Dedifferentiated amniotic fluid mesenchymal stem cell (primary cell): Measurements from ENCODE around the gene MYLK2.
"Not testable (repeated sequence)": the region's sequence is repeated elsewhere in the genome, so short reads cannot be mapped to it uniquely, and the experiment has no call there.

ENCODE experiments used
- DNase-seq: peaks from one replicate; pipeline ENCODE4 v3.0.0-alpha.2; 2016; ENCODE audit errors: extremely low spot score

The MYLK2 gene

DNA sequence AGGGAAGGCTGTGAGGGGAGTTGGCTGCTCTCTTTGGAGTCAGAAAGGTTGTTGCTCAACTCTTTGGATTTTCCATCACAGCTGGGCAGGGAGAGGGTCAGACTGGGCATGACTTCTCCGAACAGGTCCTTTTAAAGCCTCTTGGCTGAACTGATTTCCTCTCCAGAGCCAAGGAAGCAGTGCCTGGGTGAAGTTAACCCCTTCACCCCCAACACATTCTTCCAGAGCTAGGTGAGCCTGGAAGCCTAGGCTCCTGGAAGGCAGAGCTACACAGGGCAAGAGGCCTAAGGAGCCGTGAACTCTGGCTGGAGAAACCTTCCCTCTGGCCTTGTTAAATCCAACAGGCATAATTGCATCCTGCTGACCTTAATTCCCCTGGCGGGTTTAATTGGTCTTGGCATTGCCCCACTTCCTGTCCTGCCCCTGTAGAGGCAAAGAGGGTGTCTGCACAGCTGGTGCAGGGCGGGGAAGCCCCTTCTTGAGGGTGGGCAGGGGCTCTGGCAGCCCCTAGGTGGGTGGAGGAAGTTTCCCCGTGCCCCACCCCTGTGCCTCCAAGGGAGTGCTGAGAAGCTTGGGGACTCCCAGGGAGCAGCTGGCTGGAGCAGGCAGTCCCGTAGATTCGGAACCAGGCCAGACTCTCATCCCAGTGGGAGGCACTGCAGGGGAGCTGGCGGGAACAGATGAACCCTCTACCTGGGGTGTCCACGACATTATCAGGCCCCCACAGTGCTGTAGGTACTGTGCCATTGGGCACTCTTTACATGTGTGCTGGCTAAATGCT lies 3.6 kb upstream of the MYLK2 start:
- DNase-seq: no peak

DNA sequence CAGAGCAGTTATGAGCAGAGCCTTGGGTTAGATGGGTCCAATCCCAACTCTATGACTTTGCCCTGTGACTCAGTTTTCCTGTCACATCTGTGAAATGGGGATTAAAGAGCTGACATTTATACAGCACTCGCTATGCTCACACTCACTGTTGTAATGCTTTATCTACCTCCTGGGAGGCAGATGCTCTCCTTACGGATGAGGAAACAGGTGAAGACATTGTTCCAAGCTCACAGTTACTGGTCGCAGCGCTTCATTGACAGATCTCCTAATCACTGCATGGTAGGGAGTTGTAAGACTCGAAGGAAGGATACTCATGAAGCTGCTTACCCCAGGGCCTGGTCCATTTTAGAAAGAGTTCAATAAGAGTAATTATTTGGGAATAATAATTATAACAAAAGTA lies 2.9 kb upstream of the MYLK2 start:
- no peak for DNase-seq

DNA sequence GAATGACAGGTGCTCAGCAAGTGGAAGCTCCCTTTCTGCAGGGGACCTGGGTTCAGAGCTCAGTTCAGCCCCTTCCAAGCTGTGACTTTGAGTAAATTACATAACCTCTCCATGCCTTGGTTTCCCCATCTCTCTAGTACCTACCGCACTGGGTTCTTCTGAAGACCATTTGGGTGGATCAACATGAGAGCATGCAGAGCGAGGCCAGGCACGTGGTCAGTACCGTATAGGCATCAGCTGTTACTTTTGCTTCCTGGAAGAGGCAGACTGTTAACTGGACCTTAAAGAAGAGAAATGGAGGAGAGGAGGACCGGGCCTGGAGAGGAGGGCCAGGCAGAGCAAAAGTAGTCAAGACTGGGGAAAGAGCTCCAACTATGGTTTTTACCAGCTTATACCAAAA lies 1.7 kb upstream of the MYLK2 start:
- no peak for DNase-seq

DNA sequence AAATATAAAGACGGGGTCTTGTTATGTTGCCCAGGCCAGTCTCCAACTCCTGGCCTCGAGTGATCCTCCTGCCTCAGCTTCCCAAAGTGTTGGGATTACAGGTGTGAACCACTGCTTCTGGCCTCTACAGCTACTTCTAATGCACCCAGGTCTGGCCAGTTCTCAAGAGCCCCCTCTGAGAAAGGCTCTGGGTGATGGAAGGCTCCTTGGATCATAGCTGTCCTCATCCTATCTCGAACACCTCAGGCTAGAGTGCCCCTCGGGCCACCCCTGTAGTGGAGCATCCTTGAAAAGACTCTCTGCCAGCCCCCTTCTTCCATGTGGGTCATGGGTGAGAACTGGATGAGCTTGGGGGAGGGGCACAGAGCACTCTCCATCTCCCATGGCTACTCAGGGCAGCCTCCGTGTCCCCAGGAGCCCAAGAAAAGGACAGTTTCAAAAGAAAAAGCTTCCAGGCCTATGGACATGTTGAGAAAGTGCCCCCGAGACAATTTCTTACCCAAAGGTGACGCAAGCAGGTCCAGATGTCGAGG lies 714 bp upstream of the MYLK2 start:
- DNase-seq: no peak

DNA sequence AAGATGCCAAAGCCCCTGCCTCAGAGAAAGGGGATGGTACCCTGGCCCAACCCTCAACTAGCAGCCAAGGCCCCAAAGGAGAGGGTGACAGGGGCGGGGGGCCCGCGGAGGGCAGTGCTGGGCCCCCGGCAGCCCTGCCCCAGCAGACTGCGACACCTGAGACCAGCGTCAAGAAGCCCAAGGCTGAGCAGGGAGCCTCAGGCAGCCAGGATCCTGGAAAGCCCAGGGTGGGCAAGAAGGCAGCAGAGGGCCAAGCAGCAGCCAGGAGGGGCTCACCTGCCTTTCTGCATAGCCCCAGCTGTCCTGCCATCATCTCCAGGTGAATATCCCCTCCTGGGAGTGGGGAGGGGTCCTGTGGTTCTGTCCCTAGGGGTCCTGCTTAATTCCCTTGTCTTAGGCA lies 1.1 kb downstream of the MYLK2 start:
- DNase-seq: no peak

DNA sequence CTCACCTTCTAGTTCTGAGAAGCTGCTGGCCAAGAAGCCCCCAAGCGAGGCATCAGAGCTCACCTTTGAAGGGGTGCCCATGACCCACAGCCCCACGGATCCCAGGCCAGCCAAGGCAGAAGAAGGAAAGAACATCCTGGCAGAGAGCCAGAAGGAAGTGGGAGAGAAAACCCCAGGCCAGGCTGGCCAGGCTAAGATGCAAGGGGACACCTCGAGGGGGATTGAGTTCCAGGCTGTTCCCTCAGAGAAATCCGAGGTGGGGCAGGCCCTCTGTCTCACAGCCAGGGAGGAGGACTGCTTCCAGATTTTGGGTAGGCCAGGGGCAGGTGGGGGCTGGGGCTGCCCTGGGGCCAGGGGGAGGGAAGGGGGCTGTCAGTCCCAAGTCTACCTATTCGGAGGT lies 2.3 kb downstream of the MYLK2 start:
- DNase-seq: no peak

DNA sequence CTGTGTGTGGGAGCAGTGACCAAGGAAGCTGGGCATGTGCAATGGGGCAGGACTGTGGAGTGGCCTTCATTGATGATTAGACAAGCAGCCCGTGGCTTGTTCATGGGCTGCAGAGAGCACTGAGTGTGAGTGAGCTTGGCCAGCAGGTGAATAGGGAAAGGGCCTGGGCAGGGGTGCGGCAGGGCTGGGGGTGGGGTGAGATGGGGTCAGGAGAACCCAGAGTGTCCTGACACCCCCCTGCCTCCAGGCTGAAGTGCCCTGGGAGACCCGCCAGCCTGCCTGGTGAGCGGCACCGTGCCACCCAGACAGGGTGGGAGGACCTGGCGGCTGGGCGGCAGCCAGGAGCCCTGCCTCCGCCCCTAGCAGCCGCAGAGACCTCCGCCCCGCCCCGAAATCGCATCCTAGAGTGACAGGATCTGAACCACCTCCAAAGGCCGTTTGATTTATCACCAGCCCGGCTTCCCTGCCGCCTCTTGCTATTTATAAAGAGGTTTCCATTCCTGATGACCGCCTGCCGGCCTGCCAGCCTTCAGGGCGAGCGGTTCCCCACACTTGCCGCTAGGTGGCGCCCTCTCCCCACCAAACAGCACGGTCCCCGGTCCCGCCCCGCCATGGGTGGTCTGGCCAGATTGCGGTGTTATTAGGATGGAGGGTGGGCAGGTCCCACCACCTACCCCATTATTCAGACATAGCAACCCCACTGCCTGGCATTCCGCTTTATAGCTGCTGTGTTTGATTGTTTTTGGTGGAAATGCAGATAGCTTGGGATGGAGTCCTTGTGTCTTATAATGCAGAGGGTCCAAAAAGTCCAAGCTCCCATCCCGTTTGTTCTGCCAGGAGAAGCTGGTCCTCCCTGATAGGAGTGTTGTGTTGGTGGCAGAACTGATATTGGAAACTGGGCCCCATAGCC lies 3.5 kb downstream of the MYLK2 start:
- DNase-seq: no peak

DNA sequence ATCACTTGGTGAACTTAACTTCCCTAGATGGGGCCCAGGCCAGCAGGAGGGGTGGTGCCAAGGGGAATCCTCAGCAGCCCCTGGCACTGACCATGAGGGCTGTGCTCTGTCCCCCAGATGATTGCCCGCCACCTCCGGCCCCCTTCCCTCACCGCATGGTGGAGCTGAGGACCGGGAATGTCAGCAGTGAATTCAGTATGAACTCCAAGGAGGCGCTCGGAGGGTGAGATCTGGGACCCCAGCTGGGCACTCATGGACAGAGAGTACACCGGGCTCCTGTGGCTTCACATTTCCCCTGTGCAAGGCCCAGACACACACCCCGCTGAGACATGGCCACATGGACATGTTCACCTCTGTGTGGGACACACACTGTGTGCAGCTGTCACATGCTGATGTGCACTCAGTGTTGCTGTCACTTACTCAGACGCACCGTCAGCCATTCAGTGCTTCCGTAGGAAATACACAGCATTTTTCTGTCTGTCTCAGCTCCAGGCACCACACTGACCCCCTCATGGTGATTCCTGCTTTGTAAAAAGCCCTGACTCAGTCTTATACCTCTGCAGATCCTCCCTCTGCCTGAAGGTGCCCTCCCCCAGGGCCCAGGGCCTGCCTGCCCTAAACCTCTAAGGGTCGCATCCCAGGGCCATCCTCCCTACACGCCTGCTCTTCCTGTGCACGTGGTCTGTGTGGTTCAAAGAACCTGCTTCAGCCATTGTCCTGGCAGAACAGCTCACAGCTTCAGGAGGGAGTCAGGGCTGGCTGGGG lies 4.4 kb downstream of the MYLK2 start:
- no peak for DNase-seq

DNA sequence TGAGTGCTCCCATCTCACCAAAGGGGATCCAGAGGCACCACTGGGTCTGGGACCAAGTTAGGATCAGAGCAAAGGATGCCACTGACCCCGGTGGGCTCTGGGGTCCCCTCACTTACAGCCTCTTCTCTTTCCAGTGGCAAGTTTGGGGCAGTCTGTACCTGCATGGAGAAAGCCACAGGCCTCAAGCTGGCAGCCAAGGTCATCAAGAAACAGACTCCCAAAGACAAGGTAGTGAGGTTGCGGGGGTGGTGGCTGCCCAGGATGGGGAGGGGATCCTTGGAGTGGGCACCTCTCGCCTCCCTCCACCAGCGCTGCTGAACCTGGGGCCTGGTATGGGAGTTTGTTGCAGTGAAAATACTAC lies 4.9 kb downstream of the MYLK2 start:
- DNase-seq: no peak

DNA sequence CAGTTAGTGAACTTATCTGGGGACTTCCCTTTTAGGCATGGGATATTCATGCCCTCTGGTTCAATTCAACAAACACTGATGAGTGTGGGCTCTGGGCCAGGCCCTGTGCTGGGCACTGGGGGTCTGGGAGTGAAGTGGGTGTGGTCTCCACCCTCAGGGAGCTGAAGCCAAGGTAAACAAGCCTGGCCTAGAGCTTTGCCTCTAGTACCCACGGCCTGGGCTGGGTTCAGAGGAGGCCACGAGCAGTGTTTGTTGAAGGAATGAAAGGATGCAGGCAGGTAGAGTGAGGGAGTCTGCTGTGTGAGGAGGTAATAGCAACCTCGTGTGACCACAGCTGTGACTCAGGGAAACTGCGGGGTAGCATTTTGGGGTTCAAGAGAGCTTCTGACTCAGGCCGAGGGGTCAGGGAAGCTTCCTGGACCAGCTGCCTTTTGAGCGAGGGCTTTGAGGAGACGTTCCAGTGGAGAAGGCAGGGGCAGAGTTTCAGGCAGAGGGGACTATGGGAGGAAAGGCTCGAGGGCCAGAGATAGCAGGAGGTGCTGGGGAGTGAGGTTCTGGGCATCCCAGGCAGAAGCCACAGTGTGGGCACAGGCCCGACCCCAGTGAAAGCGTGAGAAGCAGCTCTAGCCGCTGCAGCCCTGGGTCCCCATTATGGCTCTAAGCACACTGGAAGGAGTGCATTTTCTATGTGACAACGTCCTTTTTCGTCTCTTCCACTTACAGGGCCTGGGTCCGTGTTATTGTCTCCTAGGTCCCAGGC lies 5.6 kb downstream of the MYLK2 start:
- no peak for DNase-seq

DNA sequence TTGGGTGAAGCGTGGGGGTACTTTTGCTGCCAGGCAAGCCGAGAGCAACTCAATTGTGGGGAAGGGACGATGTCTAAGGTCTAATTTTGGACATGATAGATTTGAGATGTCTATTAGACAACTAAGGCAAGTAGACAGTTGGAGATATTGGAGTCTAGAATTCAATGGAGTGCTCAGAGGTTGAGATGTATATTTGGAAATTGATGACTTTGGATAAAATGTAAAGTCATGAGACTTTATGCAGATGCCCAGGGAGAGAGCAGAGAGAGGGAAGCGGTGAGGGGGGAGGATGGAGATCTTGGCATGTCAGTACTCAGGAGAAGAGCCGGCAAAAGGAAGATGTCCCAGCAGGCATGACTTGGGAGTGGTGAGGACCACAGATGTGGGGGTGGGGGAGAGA lies 6.9 kb downstream of the MYLK2 start:
- no peak for DNase-seq

DNA sequence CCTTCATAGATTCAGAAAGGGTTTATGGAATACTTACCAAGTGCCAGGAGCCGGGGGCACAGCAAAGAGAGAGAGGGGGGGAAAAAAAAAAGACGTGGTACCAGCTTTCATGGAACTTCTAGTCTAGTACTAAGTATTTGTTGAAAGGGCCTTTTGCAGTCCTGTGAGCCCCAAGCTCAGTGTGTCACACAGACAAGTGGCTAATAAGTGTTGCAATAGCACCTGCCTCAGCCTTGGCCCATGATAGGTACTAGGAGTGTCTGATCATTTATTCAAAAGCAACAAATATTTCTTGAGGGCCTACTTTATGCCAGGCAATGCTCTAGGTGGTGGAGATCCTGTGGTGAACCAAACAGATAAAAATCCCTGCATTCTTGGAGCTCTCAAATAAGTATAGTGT lies 7.9 kb downstream of the MYLK2 start:
- no peak for DNase-seq

DNA sequence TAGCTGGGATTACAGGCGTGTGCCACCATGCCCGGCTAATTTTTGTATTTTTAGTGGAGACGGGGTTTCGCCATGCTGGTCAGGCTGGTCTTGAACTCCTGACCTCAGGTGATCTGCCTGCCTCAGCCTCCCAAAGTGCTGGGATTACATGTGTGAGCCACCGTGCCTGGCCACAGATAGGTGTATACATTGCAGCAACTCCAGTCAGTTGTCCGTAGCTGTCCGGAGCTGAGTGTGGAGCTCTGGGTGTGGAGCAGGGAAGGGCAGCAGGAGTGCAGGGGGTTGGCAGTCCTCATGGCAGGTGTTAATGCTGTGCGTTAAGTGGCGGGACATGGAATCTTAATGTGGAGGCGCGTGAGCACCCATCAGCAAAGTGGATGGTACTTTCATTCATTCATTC lies 8.9 kb downstream of the MYLK2 start:
- not testable (repeated sequence) for DNase-seq

DNA sequence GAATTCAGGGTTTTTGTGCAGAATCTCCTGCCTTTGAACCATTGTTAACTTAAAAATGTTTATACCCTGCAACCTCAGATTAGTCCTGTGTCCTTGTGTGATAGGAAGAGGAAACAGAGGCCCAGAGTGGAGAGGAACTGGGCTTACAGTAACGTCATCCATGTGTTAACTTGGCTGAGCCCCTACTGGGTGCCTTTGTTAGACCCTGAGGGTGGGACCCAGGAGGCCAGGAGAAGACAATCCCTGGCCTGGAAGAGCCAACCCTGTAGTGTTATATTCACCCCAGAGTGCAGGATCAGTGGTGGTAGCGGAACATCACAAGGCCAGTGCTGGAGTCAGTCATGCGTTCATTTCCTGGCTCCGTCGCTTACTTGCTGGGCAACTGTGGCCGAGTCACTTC lies 10.6 kb downstream of the MYLK2 start:
- DNase-seq: no peak

DNA sequence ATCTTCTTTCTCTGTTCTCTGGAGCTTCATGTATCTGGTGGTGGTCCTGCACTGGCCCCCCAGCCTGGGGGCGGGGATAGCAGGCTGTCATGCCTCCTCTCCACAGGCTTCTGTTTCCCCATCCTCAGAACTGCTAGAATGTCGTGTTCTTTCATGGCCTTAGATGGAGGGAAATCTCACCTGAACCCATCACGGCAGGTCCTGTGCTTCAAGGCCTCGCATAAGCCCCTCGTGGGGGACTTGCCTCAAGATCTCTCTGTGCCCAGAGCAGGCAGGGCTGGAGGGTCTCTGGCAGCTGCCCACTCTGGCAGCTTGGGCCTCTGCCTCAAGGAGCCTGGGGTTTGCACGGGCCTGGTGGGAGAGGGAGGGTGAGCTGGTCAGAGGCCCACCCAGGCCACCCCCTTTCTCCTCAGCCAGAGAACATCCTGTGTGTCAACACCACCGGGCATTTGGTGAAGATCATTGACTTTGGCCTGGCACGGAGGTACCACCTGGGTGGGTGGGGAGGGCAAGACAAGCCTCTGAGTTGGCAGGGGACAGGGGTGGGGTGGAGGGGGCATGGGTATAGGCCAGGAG lies 11.3 kb downstream of the MYLK2 start:
- no peak for DNase-seq

DNA sequence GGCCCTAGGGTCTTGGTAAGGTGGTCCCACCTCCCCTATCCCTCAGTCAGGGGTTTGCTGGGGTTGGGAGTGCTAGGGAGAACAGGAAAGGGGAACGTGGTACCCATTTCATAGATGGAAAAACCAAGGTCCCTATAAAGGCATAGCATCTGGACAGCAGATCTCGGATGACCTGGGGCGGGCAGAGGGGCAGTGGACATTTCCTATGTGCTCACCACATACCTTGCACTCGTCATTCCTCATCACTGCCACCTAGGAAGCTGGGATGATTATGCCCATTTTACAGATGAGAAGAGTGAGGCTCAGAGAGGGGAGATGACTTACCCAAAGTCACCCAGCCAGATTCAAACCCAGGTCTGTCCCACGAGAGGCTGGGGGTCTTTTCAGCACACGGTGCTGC lies 12.1 kb downstream of the MYLK2 start:
- no peak for DNase-seq

DNA sequence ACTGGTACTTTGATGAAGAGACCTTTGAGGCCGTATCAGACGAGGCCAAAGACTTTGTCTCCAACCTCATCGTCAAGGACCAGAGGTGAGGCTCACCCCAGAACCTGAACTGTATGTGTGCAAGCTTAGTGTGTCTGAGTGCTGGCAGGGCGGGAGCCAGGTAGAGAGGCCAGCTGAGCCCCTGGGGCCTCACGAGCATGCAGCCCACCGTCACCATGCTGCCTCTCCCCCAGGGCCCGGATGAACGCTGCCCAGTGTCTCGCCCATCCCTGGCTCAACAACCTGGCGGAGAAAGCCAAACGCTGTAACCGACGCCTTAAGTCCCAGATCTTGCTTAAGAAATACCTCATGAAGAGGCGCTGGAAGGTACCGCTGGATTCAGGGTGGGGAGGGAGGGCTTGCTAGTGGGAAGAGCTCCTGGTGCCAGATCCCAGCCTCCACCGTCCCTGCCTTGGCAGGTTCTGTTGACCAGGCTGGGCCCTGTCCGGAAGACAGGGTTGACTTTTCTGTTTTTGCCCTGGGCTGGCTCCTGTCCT lies 12.7 kb downstream of the MYLK2 start:
- no peak for DNase-seq

DNA sequence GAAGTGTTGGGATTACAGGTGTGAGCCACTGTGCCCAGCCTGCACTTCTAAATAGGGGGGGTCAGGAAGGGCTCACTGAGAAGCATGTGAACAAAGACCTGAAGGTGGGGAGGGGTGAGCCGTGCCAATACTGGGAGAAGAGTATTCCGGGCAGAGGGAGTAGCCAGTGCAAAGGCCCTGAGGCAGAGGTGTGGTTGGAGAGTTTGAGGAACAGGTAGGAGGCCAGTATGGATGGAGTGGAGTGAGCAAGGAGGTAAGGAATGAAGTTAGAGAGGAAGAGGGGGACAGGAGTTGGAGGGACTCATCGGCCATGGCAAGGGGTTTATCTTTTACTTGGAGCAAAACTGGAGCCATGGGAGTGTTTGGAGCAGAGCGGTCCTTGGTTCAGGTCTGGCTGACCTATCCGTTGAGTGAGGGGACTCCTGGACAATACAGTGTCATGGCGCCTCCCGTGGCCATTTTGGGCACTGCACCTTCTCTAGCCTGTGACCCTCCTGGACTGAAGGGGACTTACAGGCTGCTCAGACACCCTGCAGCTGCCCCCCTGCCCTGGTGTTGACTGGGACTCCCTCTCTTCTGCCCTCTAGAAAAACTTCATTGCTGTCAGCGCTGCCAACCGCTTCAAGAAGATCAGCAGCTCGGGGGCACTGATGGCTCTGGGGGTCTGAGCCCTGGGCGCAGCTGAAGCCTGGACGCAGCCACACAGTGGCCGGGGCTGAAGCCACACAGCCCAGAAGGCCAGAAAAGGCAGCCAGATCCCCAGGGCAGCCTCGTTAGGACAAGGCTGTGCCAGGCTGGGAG lies 14.2 kb downstream of the MYLK2 start:
- DNase-seq: no peak

DNA sequence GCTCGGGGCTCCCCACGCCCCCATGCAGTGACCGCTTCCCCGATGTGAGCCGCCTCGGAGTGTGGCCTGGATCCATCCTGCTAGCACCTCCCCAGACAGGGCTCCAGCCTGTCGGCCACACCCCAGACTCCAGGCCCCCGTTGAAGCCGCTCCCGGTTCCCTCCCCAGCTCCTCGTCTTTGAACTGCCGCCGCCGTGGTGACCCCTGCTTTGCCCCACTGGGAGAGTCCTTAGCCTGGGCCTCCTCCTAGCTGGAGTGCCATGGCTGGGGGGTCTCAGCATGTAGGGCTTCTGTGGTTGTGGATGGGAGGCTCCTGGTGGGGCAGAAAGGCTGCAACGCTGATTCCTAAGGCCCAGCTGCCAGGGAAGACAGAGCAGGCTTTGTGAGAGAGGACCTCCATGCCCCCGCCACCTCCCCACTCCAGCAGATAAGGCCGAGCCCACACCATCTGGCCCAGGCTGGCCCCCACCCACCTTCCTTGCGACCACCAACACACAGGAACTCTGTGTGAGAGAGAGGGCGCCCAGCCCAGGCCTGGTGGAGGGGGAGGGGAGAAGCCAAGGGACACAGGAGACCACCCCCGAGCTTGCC lies 14.9 kb downstream of the MYLK2 start:
- no peak for DNase-seq

DNA sequence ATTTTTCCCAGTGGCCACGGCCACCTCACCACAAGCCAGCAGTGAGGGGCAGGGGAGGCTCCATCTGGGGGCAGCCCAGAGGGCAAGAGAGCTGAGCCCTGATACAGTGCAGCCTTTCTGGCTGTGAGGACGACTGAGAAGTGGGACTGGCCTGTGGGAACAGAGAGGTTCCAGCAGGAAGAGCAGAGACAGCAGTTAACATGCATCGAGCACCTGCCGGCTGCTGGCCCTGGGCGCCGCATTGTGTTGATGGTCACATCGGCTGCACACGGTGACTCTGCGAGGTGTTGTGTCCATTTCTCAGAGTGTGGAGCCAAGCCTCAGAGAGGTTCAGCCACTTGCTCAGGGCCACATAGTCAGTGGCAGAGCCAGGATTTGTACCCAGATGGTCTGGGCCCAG lies 16.4 kb downstream of the MYLK2 start:
- DNase-seq: no peak
